DMS53 treated with DMSO at 0.1 percent for 48 hours (cell line): Measurements from ENCODE around the gene HOXA10.
A peak's percentile ranks its signal among the peaks of the same experiment; 100 is the strongest.

Experiments
- DNase-seq: peaks from one replicate; lab custom pipeline; 2025; ENCODE audit not compliant: unreplicated experiment; lab: John Stamatoyannopoulos, UW

Gene HOXA10

GRCh38 chr7:27168265-27168947 lies 5.7 kb downstream of the HOXA10 start:
- no peak for DNase-seq

DNA sequence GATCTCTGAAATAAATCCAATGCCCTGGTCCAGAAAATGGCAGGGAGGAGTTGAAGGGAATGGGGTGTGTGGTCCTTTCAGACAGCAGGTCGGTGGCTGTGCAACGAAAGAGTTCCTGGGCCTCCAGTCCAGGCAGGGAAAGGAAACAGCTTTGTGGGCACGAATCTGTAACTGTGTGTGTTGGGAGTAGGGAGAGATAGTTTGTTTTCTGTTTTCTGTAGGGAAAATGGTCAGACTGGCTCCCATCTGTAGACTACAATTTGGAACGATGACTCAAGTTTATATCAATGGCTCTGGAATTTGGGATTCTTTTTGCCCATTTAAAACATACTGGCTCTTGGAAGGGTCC lies 6.2 kb downstream of the HOXA10 start:
- DNase-seq = no peak

DNA sequence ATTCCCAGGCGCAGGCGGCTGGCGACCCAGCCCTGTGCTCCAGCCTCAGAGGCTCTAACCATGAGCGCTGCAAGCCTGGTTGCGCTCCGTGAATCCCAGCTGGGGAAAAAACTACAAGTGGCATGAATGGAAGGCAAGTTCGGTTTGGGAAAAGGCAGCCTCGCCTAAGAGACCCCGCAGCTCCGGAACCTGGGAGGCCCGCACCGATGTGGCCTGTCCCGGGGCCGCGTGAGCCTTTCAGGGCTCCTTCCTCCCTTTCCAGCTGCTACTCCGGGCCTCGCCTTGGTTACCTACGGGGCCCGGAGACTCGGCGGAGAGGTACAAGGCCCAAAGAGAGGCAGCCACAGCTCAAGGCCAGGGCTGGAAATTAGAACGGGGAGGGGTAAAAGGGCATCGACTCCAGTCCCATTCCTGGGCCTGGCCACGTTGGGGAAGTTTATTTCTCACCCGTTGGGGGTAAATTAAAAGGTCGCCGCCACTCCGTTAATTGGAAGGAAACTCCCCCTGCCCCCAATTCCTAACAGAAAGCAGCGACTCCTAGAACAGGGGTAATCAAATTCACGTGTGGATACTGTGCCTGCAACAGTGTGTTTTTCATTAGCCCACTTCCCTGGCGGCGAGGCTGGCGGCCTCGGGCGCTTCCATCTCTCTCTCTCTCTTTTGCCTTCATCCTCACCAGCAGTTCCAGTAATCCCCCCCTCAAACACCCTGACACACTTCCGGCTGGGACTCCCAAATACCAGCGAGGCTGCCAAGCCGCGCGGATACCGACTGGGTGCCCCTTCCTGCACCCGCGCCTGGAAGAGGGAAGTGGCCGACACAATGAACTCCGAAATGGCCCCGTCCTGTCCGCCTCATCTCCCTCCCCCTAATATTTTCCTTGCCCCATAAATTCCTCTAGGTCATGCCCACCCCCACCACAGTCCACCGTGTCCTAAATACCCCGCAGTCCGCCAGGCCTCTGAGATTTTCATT lies 7.3 kb downstream of the HOXA10 start:
- no peak for DNase-seq

- DNase-seq = no peak
Observed at GRCh38 chr7:27165996-27166530, 8.1 kb downstream of the HOXA10 start.

GRCh38 chr7:27165089-27165995 lies 8.8 kb downstream of the HOXA10 start, which contains the start of gene HOXA9:
TSS of gene HOXA9 (minus strand) at chr7:27165537. CDS start at chr7:27165457, 80 bp downstream.
- no peak for DNase-seq

GRCh38 chr7:27164367-27165088 lies 9.6 kb downstream of the HOXA10 start:
- no peak for DNase-seq

DNA sequence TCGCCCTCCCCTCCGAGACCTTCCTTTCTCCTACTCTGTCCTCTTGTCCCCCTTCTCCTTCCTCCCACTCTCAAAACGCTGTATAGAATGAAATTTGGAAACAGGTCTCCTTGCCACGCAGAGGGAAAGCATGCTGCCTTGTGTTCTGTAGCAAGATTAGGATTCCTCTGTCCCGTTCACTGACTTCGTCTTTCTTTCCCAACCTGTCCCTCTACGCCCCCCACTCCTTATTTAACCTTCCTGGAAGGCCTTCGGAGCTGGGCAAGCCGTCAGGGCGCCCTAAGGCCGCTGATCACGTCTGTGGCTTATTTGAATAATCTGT lies 10.1 kb downstream of the HOXA10 start:
- no peak for DNase-seq

DNA sequence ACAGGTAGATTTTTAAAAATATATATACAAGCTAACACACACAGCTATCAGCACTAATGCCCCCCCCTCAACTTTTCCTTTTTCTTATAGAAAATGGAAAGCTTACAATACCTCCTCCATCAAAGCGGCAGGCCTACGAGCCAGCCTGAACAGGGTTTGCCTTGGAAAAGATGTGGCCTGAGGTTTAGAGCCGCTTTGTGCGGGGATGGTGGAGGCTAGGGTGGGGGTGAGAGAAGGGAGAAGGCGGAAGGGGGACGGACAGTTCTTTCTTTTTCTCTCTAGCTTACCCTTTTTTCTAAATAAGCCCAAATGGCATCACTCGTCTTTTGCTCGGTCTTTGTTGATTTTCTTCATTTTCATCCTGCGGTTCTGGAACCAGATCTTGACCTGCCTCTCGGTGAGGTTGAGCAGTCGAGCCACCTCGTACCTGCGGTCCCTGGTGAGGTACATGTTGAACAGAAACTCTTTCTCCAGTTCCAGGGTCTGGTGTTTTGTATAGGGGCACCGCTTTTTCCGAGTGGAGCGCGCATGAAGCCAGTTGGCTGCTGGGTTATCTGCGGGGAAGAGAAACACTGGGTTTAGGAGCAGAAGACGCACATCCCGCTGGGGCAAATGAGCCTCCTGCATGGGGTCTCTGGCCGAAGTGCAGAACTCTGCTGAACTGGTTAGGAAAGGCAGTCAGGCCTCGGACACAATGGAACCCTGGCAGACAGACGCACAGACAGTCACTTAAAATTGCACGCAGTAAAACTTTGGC lies 10.7 kb downstream of the HOXA10 start:
- DNase-seq = no peak

- no peak for DNase-seq
Observed at GRCh38 chr7:27162561-27163287, 11.4 kb downstream of the HOXA10 start.

DNA sequence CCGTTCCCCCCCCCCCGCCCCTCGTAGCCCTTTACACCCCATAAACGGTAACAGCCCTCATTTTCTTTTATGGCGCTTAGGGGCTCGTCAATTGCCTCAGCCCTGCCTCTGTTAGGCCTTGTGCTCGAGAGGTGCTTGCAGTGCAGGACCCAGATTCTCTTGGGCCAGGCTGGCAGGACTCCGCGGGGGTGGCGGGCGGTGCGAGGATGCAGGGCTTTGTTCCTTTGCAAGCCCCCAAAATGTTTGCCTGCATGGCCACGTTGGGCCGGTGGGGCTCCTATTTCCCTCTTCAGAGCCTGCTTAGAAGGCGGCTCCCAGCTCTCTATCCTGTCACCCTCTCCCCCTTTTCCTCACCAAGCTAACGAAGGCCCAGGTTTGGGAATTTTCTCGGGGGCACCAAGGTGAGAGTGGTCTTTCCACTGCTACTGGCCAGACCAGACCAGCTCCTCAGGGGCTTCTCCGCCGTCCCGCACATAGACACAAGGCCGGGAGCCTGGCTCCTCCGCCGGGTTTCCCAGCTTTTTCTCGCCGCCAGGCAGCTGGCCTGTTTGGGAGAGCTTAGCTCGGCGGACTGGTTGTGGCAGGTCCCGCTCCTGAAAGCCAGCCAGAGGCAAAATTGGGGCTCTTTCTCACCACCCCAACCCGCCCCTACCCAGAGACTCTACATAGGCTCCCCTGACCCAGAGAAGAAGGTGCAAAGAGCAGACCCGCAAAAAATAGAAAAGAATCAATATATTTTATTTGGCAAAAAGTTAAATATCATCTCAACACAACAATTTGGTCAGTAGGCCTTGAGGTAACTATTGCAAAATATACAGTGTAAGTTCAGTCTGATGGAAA lies 12.2 kb downstream of the HOXA10 start:
- DNase-seq = no peak

GRCh38 chr7:27161214-27161720 lies 12.9 kb downstream of the HOXA10 start:
- no peak for DNase-seq

GRCh38 chr7:27160546-27161213 lies 13.4 kb downstream of the HOXA10 start:
- DNase-seq = peak; percentile 70

DNA sequence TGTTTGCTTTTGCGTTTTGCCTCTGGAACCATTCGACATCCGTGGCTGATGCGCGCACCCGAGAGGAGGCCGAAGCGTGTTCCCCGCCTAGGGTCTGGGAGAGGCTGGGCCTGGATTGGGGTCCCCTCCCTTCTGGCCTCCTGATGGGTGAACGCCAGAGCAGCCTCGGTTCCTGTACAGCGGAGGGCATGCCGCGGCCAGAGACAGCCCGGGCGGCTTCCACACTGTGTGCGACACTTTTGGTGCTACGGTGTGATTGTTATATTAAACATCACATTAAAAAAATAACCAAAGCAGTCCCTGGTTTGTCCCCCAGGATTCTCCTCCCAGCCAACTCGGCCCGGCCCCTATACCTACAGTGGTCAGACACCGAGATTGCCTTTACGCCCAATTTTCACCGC lies 14.0 kb downstream of the HOXA10 start:
- no peak for DNase-seq

GRCh38 chr7:27159266-27160144 lies 14.6 kb downstream of the HOXA10 start:
- DNase-seq = no peak

GRCh38 chr7:27158436-27159265 lies 15.5 kb downstream of the HOXA10 start:
- DNase-seq = no peak
